ENCODE results near the gene C6orf163. TPM values are rescaled to one million over a fixed set of nuclear protein-coding genes. Genes with fewer than 3 reads are reported as not detected.
A peak's percentile ranks its signal among the peaks of the same experiment; 100 is the strongest.

Gene C6orf163
- total and polyA plus RNA-seq, 2 experiments from 2014 or later, result 2.3 to 5.4 TPM

- TF ChIP-seq REST (IDR thresholded peaks at IDR 0.05; ENCODE audit: unreplicated experiment) (no peak), POLR2AphosphoS5 (IDR thresholded peaks at IDR 0.05; ENCODE audit: low read depth) (no peak), EZH2phosphoT487 (IDR thresholded peaks at IDR 0.05; ENCODE audit: unreplicated experiment) (no peak), NANOG (IDR thresholded peaks at IDR 0.05; ENCODE audit: borderline replicate concordance) (no peak), STAT1 (IDR thresholded peaks at IDR 0.05; ENCODE audit: unreplicated experiment) (no peak)
These were observed 9.9 kb upstream of the C6orf163 start (continued) for GRCh38 chr6:87334683-87335082.

- ATAC-seq, result peak; percentile 85
- no peaks in the 10 kb centered on the region for H3K27me3 ChIP-seq (ENCODE audit: insufficient read depth)
- H3K36me3 Mint-ChIP-seq (ENCODE audit: low read depth), result peaks cover 4% of the 10 kb centered on the region; the same call in 1 of the 3 replicates
- no peak for TF ChIP-seq ETS1 (IDR thresholded peaks at IDR 0.05)
- no peak for TF ChIP-seq ZNF462 (CRISPR knock-in tag; IDR thresholded peaks at IDR 0.05)
- no peak for TF ChIP-seq CTCF (conservative IDR thresholded peaks at IDR 0.05; ENCODE audit: low read depth in 2 of 2)
- no peak for TF ChIP-seq ZNF331 (CRISPR knock-in tag; IDR thresholded peaks at IDR 0.05; ENCODE audit: low read depth)
- no peak for TF ChIP-seq JUNB (IDR thresholded peaks at IDR 0.05; ENCODE audit: unreplicated experiment)
- no peak for TF ChIP-seq EZH2phosphoT487 (IDR thresholded peaks at IDR 0.05; ENCODE audit: unreplicated experiment)
- no peaks in the 10 kb centered on the region for H3F3A ChIP-seq (replicated peaks; ENCODE audit: low read depth)
- no peak overlapping the region; the same call in 1 of the 2 replicates for H3K27ac ChIP-seq (ENCODE audit: low read depth)
- peaks cover 19% of the 10 kb centered on the region for H3K4me1 ChIP-seq (ENCODE audit: insufficient read depth)
- peaks cover 31% of the 10 kb centered on the region for H3K4me1 Mint-ChIP-seq
- peak; percentile 34 for DNase-seq (ENCODE audit: low spot score)
- no peaks in the 10 kb centered on the region for H3K9me3 Mint-ChIP-seq
- peaks cover 9% of the 10 kb centered on the region for H3K79me2 ChIP-seq (replicated peaks; ENCODE audit: insufficient read depth)
- no peaks in the 10 kb centered on the region for H3K9me2 ChIP-seq (ENCODE audit: insufficient read depth)
- 0 out of 2 replicates have a peak overlapping the region, but pooled peaks have one; percentile 7 for H3K4me2 ChIP-seq
- no peaks in the 10 kb centered on the region for H3K36me3 ChIP-seq (ENCODE audit: insufficient read depth)
- H3K27me3 Mint-ChIP-seq (ENCODE audit: insufficient read depth, low read depth, poor library complexity), result no peaks in the 10 kb centered on the region
- no peak overlapping the region for H3K4me3 ChIP-seq
- H3K27ac Mint-ChIP-seq, result peak overlapping the region; percentile 46; the same call in 1 of the 2 replicates
- no peak overlapping the region for H3K4me3 Mint-ChIP-seq
- no peak overlapping the region for H2AFZ ChIP-seq
- H4K20me1 ChIP-seq (replicated peaks; ENCODE audit: insufficient read depth), result no peaks in the 10 kb centered on the region
These were observed 8.2 kb upstream of the C6orf163 start for GRCh38 chr6:87336367-87336766.

Data from GM23338 (cell line).